ENCODE measurements around the gene EML4.

DNA sequence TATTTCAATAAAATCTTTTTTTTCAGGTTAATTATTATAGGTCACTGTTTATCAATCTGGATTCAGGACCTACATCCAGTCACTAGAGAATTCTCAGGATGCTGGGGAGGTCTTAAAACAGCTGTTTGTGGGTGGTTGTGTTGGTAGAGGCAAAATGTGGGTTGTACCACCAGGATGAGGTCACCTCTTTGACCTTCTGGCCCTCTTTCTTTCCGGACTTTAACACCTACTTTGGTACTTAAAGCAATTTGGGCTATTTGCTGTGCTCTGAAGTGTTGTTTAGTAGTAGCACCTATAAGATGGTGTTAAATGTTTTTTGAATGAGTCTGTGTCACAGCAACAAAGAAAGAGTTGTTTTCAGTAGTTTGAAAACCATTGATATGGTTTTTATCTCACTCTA, 14.6 kb downstream of the EML4 start:
- TF ChIP-seq, protein P1, sequence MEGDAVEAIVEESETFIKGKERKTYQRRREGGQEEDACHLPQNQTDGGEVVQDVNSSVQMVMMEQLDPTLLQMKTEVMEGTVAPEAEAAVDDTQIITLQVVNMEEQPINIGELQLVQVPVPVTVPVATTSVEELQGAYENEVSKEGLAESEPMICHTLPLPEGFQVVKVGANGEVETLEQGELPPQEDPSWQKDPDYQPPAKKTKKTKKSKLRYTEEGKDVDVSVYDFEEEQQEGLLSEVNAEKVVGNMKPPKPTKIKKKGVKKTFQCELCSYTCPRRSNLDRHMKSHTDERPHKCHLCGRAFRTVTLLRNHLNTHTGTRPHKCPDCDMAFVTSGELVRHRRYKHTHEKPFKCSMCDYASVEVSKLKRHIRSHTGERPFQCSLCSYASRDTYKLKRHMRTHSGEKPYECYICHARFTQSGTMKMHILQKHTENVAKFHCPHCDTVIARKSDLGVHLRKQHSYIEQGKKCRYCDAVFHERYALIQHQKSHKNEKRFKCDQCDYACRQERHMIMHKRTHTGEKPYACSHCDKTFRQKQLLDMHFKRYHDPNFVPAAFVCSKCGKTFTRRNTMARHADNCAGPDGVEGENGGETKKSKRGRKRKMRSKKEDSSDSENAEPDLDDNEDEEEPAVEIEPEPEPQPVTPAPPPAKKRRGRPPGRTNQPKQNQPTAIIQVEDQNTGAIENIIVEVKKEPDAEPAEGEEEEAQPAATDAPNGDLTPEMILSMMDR (IDR thresholded peaks at IDR 0.05): no peak
- TF ChIP-seq POLR2A (IDR thresholded peaks at IDR 0.05): no peak

Measured in adrenal gland (tissue), 5 donors.